Measurements from ENCODE around the gene NOP10.

Gene NOP10

GRCh38 chr15:34325368-34325767 is 17.6 kb downstream of the NOP10 start:
- no peak for TF ChIP-seq CTCF (conservative IDR thresholded peaks at IDR 0.05)
- H3K27ac ChIP-seq: no peak overlapping the region

GRCh38 chr15:34324933-34325332 is 18.0 kb downstream of the NOP10 start:
- TF ChIP-seq CTCF (conservative IDR thresholded peaks at IDR 0.05): no peak
- no peak for TF ChIP-seq ZFX (IDR thresholded peaks at IDR 0.05)
- H3K27ac ChIP-seq: no peak overlapping the region

GRCh38 chr15:34323217-34323616 is 19.7 kb downstream of the NOP10 start:
- TF ChIP-seq ZFX (IDR thresholded peaks at IDR 0.05): no peak
- TF ChIP-seq CTCF (conservative IDR thresholded peaks at IDR 0.05): no peak
- no peak overlapping the region for H3K27ac ChIP-seq

- TF ChIP-seq CTCF (conservative IDR thresholded peaks at IDR 0.05): no peak
- no peak for TF ChIP-seq ZFX (IDR thresholded peaks at IDR 0.05)
- peak overlapping the region; percentile 36; the same call in 1 of the 2 replicates for H3K27ac ChIP-seq
These were observed 24.5 kb downstream of the NOP10 start for GRCh38 chr15:34318277-34319079.

GRCh38 chr15:34314491-34315490 is 28.1 kb downstream of the NOP10 start:
- TF ChIP-seq CTCF (conservative IDR thresholded peaks at IDR 0.05): no peak
- TF ChIP-seq ZFX (IDR thresholded peaks at IDR 0.05): no peak
- no peak overlapping the region for H3K27ac ChIP-seq

- no peak overlapping the region for H3K27ac ChIP-seq
- TF ChIP-seq ZFX (IDR thresholded peaks at IDR 0.05) (no peak), CTCF (conservative IDR thresholded peaks at IDR 0.05) (no peak)
These were observed 31.4 kb downstream of the NOP10 start for GRCh38 chr15:34311563-34311962.

GRCh38 chr15:34304613-34305012 is 38.3 kb downstream of the NOP10 start:
- H3K27ac ChIP-seq: no peak overlapping the region
- TF ChIP-seq ZFX (IDR thresholded peaks at IDR 0.05) (no peak), CTCF (conservative IDR thresholded peaks at IDR 0.05) (no peak)

All from C4-2B (cell line).